H9 (cell line): ENCODE data around the gene ADSL. TPM values are rescaled to one million over a fixed set of nuclear protein-coding genes. Genes with fewer than 3 reads are reported as not detected.

Experiments
- DNase-seq: peaks from one replicate; pipeline ENCODE4 v3.0.0-alpha.2; 2017
- H2AFZ ChIP-seq: one replicate; pipeline ENCODE4 v1.6.1; 2013; ENCODE audit warnings: mild to moderate bottlenecking, low read length, control low read depth, moderate library complexity
- H2AK5ac ChIP-seq: 2 replicates; pipeline ENCODE4 v1.6.1; 2013; ENCODE audit warnings: low read length, control low read depth, mixed read lengths; ENCODE audit not compliant: insufficient read length
- H2BK120ac ChIP-seq: one replicate; pipeline ENCODE4 v1.6.1; 2013; ENCODE audit warnings: low read depth, mild to moderate bottlenecking, low read length, control low read depth, inconsistent platforms; ENCODE audit not compliant: poor library complexity, severe bottlenecking
- H2BK12ac ChIP-seq: 2 replicates; pipeline ENCODE4 v1.6.1; 2013; ENCODE audit warnings: low read length, control low read depth, mixed read lengths, low read depth; ENCODE audit not compliant: insufficient read length
- H2BK15ac ChIP-seq: 2 replicates; pipeline ENCODE4 v1.6.1; 2013; ENCODE audit warnings: low read depth, low read length, control low read depth
- H2BK20ac ChIP-seq: one replicate; pipeline ENCODE4 v1.6.1; 2013; ENCODE audit warnings: low read depth, mild to moderate bottlenecking, low read length, control low read depth, inconsistent platforms; ENCODE audit not compliant: poor library complexity, severe bottlenecking
- H2BK5ac ChIP-seq: 2 replicates; pipeline ENCODE4 v1.6.1; 2013; ENCODE audit warnings: low read length, control low read depth, mixed read lengths; ENCODE audit not compliant: insufficient read length
- H3K14ac ChIP-seq: 2 replicates; pipeline ENCODE4 v1.6.1; 2013; ENCODE audit warnings: low read length, control low read depth; ENCODE audit not compliant: insufficient read depth
- H3K18ac ChIP-seq: 2 replicates; pipeline ENCODE4 v1.6.1; 2013; ENCODE audit warnings: low read depth, mild to moderate bottlenecking, mixed read lengths, low read length, control low read depth; ENCODE audit not compliant: insufficient read length
- H3K23ac ChIP-seq: 2 replicates; pipeline ENCODE4 v1.6.1; 2013; ENCODE audit warnings: low read length, control low read depth, mixed read lengths, low read depth; ENCODE audit not compliant: insufficient read length
- H3K23me2 ChIP-seq: 2 replicates; pipeline ENCODE4 v1.6.1; 2013; ENCODE audit warnings: low read depth, mild to moderate bottlenecking, mixed read lengths, low read length, control low read depth; ENCODE audit not compliant: insufficient read length, poor library complexity, severe bottlenecking
- H3K27ac ChIP-seq: 2 replicates; pipeline ENCODE4 v1.5.1; 2013; ENCODE audit warnings: low read length, control low read depth, mixed read lengths, low read depth; ENCODE audit not compliant: insufficient read length
- H3K27me3 ChIP-seq: 2 replicates; pipeline ENCODE4 v1.6.1; 2013; ENCODE audit warnings: low read length, control low read depth, inconsistent platforms; ENCODE audit not compliant: insufficient read depth
- H3K4ac ChIP-seq: 2 replicates; pipeline ENCODE4 v1.6.1; 2013; ENCODE audit warnings: low read depth, mild to moderate bottlenecking, control low read depth, inconsistent platforms, low read length, moderate library complexity
- H3K4me1 ChIP-seq: 2 replicates; pipeline ENCODE4 v1.6.1; 2013; ENCODE audit warnings: low read length, control low read depth, inconsistent platforms; ENCODE audit not compliant: insufficient read depth
- H3K4me2 ChIP-seq: 2 replicates; pipeline ENCODE4 v1.6.1; 2013; ENCODE audit warnings: low read length, control low read depth, mixed read lengths; ENCODE audit not compliant: insufficient read length, insufficient read depth
- H3K56ac ChIP-seq: 2 replicates; pipeline ENCODE4 v1.6.1; 2013; ENCODE audit warnings: low read depth, mild to moderate bottlenecking, mixed read lengths, low read length, control low read depth; ENCODE audit not compliant: insufficient read length
- H3K79me1 ChIP-seq: 2 replicates; pipeline ENCODE4 v1.6.1; 2013; ENCODE audit warnings: low read depth, mild to moderate bottlenecking, moderate library complexity, low read length, control low read depth, inconsistent platforms; ENCODE audit not compliant: insufficient read depth, poor library complexity, severe bottlenecking
- H3K79me2 ChIP-seq: 2 replicates; pipeline ENCODE4 v1.6.1; 2013; ENCODE audit warnings: low read length, control low read depth, inconsistent platforms; ENCODE audit not compliant: insufficient read depth
- H3K9ac ChIP-seq: 2 replicates; pipeline ENCODE4 v1.6.1; 2013; ENCODE audit warnings: low read length, control low read depth, mixed read lengths; ENCODE audit not compliant: insufficient read length; ENCODE audit errors: extremely low read depth
- H3K9me3 ChIP-seq: one replicate; pipeline ENCODE4 v1.6.1; 2013; ENCODE audit warnings: low read depth, low read length, inconsistent platforms; ENCODE audit not compliant: control insufficient read depth
- H3T11ph ChIP-seq: one replicate; pipeline ENCODE4 v1.6.1; 2013; ENCODE audit warnings: mild to moderate bottlenecking, low read length, control low read depth, inconsistent platforms
- H4K20me1 ChIP-seq: one replicate; pipeline ENCODE4 v1.6.1; 2013; ENCODE audit not compliant: control insufficient read depth, insufficient read length, insufficient read depth
- H4K5ac ChIP-seq: 2 replicates; pipeline ENCODE4 v1.6.1; 2013; ENCODE audit warnings: low read depth, mild to moderate bottlenecking, mixed read lengths, low read length, control low read depth; ENCODE audit not compliant: insufficient read length
- H4K8ac ChIP-seq: replicated peaks from 2 replicates; pipeline ENCODE4 v1.6.1; 2013; ENCODE audit warnings: low read length, control low read depth, mixed read lengths, low read depth; ENCODE audit not compliant: insufficient read length
- H4K91ac ChIP-seq: 2 replicates; pipeline ENCODE4 v1.6.1; 2013; ENCODE audit warnings: low read depth, mild to moderate bottlenecking, moderate library complexity, mixed read lengths, low read length, control low read depth; ENCODE audit not compliant: insufficient read length
- H3K27ac Mint-ChIP-seq, 3 experiments: 2 replicates in 2 of 3; 3 replicates in 1 of 3; pipeline ENCODE4 v1.8.0; 2020 to 2021; ENCODE audit warnings: mixed read lengths in 3 of 3, mild to moderate bottlenecking in 1 of 3, moderate library complexity in 1 of 3
- H3K27me3 Mint-ChIP-seq: 2 replicates; pipeline ENCODE4 v1.8.0; 2021; ENCODE audit warnings: low read depth, mild to moderate bottlenecking, moderate library complexity, mixed read lengths
- H3K36me3 Mint-ChIP-seq, 3 experiments: 2 replicates in 2 of 3; 3 replicates in 1 of 3; pipeline ENCODE4 v1.8.0; 2020 to 2021; ENCODE audit warnings: low read depth in 3 of 3, mixed read lengths in 3 of 3; ENCODE audit not compliant: insufficient read depth in 1 of 3
- H3K4me1 Mint-ChIP-seq, 2 experiments: 2 replicates each; pipeline ENCODE4 v1.8.0; 2020; ENCODE audit warnings: mixed read lengths in 2 of 2
- H3K4me3 Mint-ChIP-seq, 2 experiments: 2 replicates in 1 of 2; 3 replicates in 1 of 2; pipeline ENCODE4 v1.8.0; 2020 to 2021; ENCODE audit warnings: mild to moderate bottlenecking in 2 of 2, mixed read lengths in 2 of 2, moderate library complexity in 1 of 2
- H3K9me3 Mint-ChIP-seq, 2 experiments: 2 replicates in 1 of 2; 3 replicates in 1 of 2; pipeline ENCODE4 v1.8.0; 2020; ENCODE audit warnings: mild to moderate bottlenecking in 2 of 2, mixed read lengths in 2 of 2, moderate library complexity in 1 of 2
- WGBS: extraction: QIAGEN DNeasy Blood & Tissue Kit; methylation state at CpG from one replicate; pipeline ENCODE4 v1.1.7; 2013; ENCODE audit warnings: missing lambda C conversion rate, low lambda C conversion rate, mixed read lengths; ENCODE audit not compliant: insufficient read length; ENCODE audit errors: extremely low coverage; 5-methylcytosine and 5-hydroxymethylcytosine counted together
- total RNA-seq: library from RNA; stranded (reverse); gene quantifications from 2 replicates; pipeline ENCODE4 v1.2.1, GENCODE V29; 2021
- TF ChIP-seq, protein P1 (sequence below): fragments of 200-600 bp; sonication (generic); conservative IDR thresholded peaks from 3 replicates; pipeline ENCODE4 v1.8.0; 2021; ENCODE audit warnings: antibody characterized with exemption, mild to moderate bottlenecking

ADSL gene
- total RNA-seq, 1 experiment from 2014 or later, result 175 TPM

DNA sequence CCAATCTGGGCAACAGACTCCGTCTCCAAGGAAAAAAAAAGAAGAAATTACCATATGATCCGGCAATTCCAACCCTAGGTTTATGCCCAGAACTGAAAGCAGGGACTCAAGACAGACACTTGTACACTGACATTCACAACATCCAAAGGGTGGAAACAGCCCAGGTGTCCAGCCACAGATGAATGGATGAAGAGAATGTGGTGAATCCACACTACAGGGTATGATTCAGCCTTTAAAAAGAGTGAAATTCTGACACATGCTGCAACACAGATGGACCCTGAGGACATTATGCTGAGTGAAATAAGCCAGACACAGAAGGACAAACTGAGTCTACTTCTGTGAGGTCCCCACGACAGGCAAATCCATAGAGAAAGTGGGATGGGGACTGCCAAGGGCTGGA is 68.0 kb downstream of the ADSL start:
- no peak overlapping the region for H4K91ac ChIP-seq
- H3K4me1 ChIP-seq, result no peaks in the 10 kb centered on the region
- WGBS, result no CpG with 5 or more reads among the region's 3 CpGs
- H4K5ac ChIP-seq, result no peak overlapping the region
- no peak overlapping the region for H3K27ac ChIP-seq
- H2BK5ac ChIP-seq, result no peak overlapping the region
- no peak for DNase-seq
- Mint-ChIP-seq H3K9me3 (no peaks in the 10 kb centered on the region), H3K4me1 (0 out of 4 replicates have a peak, but pooled peaks cover 0 to 2% of the 10 kb centered on the region in 2 experiments), H3K36me3 (peaks cover 24 to 48% (median 47%) of the 10 kb centered on the region in 3 experiments), H3K27ac (peak overlapping the region in 2 of 3 experiments; percentile 29 to 69; a peak in 3 of 7 replicates), H3K27me3 (no peaks in the 10 kb centered on the region; the same call in 1 of the 2 replicates), H3K4me3 (no peak overlapping the region)
- H3K9me3 ChIP-seq, result no peaks in the 10 kb centered on the region
- no peak overlapping the region for H3T11ph ChIP-seq
- H2AFZ ChIP-seq, result no peak overlapping the region
- no peak overlapping the region for H4K8ac ChIP-seq
- no peak overlapping the region for H2AK5ac ChIP-seq
- no peak overlapping the region for H2BK20ac ChIP-seq
- H3K4ac ChIP-seq, result no peak overlapping the region
- H3K23me2 ChIP-seq, result no peaks in the 10 kb centered on the region
- H3K18ac ChIP-seq, result no peak overlapping the region
- no peaks in the 10 kb centered on the region for H3K79me1 ChIP-seq
- no peaks in the 10 kb centered on the region for H3K27me3 ChIP-seq
- no peaks in the 10 kb centered on the region for H3K79me2 ChIP-seq
- TF ChIP-seq, protein P1, sequence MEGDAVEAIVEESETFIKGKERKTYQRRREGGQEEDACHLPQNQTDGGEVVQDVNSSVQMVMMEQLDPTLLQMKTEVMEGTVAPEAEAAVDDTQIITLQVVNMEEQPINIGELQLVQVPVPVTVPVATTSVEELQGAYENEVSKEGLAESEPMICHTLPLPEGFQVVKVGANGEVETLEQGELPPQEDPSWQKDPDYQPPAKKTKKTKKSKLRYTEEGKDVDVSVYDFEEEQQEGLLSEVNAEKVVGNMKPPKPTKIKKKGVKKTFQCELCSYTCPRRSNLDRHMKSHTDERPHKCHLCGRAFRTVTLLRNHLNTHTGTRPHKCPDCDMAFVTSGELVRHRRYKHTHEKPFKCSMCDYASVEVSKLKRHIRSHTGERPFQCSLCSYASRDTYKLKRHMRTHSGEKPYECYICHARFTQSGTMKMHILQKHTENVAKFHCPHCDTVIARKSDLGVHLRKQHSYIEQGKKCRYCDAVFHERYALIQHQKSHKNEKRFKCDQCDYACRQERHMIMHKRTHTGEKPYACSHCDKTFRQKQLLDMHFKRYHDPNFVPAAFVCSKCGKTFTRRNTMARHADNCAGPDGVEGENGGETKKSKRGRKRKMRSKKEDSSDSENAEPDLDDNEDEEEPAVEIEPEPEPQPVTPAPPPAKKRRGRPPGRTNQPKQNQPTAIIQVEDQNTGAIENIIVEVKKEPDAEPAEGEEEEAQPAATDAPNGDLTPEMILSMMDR, result no peak
- H2BK15ac ChIP-seq, result no peak overlapping the region
- H2BK12ac ChIP-seq, result no peak overlapping the region
- H4K20me1 ChIP-seq, result no peaks in the 10 kb centered on the region
- H3K9ac ChIP-seq, result no peak overlapping the region
- no peak overlapping the region for H3K14ac ChIP-seq
- no peak overlapping the region for H2BK120ac ChIP-seq
- no peak overlapping the region for H3K56ac ChIP-seq
- no peak overlapping the region for H3K23ac ChIP-seq
- H3K4me2 ChIP-seq, result no peak overlapping the region
